Stimulated activated CD8-positive, alpha-beta memory T cell treated with anti-CD3 and anti-CD28 coated beads, Interleukin-4, amount 100 ng/mL, for 4 hours (primary cell): ENCODE data around the gene SART1.
"Not testable (repeated sequence)": the region's sequence is repeated elsewhere in the genome, so short reads cannot be mapped to it uniquely, and the experiment has no call there.

Experiments
- DNase-seq, 2 donors: peaks; one replicate each; pipeline ENCODE4 v3.0.0-alpha.2; 2020; ENCODE audit warnings: low read depth in 2 of 2, low spot score in 1 of 2

Gene SART1

DNA sequence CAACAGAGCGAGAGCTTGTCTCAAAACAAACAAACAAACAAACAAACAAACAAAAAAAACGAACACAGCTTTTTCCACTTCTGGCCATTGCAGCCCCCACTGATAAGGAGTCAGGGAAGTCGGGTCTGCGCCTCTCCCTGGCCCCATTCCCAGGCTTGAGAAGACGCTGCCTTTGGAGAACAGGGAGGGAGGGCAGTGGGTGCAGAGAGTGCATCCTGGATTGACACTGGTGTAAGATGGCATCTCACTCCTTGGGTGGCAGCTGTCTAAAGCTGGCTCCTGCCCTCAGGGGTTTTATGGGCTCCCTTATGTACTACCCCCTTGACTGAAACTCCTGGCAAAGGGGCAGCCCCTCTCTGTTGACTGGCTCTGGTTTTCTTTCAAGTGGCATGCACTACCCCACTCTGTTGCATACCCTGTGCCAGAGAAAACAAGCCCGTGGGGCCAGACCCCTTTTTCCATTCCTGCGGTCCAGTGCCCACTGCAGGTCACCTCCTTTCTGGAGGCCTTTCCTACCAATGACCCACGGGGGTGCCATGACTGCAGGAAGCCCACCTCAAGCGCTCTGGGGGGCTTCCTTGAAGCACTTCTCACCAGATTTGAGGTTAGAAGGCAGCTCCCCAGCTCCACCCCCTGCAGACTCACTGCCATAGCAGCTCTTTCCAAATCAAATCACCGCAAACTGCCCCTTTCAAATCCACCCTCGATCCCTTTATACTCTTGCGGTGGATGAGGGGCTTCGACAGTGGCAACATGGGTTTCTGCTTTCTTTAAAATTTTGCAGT, 29.6 kb upstream of the SART1 start:
- no peak for DNase-seq

DNA sequence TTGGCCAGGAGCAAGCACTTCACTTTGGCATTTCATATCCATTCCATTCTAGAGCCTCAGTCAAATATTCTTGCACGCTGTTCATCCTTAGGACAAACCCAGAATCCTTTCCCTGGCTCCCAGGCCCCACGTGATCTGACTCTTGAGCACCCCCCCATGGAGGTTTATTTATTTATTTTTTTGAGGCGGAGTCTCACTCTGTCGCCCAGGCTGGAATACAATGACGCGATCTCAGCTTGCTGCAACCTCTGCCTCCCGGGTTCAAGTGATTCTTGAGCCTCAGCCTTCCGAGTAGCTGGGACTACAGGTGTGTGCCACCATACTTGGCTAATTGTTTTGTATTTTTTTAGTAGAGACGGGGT, 29.0 kb upstream of the SART1 start:
- no peak for DNase-seq

DNA sequence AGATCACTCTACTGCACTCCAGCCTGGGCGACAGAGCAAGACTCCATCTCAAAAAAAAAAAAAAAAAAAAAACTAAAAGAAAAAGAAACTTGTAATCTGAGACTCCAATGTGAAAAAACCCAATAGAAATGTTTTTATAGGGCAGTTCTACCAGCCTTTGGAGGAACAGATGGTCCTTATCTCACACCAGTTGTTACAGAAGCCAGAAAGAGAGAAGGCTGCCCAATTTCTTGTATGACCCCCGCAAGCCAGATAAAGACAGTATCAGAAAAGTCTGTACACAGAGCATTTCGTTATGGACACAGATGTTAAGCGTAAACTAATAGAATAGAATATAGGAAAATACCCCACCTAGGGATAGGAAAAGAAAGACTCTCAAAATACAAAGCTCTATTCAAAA, 27.5 kb upstream of the SART1 start:
- no peak for DNase-seq

DNA sequence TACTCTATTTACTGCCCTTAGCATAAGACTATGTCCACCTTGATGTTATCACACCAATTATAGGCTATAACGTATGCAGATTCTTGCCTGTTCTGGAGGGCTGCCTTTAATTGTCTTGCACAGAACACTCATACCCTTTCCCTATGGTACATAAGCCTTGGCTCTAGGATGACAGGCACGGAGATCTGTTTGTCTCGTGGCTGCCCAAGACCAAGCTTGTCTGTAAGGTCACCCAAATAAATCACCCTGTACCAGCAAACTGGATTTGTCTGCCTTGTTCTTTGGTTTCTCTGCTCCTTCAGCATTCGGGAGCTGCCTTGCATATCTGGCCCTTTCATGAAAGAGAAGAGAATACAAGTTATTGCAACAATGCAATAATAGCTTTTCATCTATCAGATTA, 23.8 kb upstream of the SART1 start:
- no peak for DNase-seq

DNA sequence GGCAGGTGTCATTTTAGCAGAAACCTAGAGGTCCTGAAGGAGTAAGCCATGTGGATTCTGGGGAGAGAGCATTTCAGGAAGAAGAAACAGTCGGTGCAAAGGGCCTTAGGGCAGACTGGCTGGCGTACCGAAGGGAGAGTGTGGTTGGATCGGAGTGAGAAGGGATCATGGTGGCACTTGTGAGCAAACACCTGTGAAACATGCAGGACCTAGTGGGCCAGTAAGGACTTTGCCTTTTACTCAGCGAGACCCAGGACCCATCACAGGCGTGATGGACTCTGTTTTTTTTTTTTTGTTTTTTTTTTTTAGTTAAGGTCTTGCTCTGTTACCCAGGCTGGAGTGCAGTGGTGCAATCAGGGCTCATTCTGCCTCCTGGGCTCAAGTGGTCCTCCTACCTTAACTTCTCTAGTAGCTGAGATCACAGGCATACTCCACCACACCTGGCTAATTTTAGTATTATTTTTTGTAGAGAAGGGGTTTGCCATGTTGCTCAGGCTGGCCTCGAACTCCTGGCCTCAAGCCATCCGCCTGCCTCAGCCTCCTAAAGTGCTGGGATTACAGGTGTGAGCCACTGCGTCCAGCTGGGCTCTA, 19.7 kb upstream of the SART1 start:
- DNase-seq = no peak

DNA sequence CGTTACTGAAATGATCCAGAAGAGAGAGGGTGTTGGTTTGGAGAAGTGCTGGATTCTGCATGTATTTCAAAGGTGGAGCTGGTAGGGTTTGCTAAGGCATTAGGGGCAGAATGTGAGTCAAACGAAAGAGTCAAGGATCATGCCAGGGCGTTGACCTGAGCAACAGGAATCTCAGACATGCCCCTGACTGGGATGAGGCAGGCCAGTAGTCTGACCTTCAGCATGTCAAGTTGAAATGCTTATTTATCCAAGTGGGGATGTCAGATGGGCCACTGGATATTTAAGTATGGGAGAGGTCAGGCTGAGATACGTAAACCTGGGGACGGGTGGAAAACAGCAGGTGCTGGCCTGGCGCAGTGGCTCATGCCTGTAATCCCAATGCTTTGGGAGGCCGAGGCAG, 19.0 kb upstream of the SART1 start:
- DNase-seq = no peak

DNA sequence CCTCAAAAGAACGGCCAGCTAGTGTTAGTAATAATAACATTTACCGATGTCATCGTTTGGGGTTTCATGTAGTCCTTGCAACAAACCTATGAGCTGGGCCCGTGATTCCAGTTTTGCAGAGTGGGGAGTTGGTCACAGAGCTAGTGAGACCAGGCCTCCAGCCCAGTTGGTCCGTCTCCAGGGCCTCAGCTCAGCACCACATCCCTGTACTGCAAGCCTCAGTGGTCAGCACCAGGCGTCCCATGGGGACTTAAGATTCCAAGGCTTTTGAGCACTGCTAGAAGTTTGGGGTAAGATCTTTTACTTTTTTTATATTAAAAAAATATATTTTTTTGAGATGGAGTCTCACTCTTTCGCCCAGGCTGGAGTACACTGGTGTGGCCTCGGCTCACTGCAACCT, 17.3 kb upstream of the SART1 start:
- no peak for DNase-seq

DNA sequence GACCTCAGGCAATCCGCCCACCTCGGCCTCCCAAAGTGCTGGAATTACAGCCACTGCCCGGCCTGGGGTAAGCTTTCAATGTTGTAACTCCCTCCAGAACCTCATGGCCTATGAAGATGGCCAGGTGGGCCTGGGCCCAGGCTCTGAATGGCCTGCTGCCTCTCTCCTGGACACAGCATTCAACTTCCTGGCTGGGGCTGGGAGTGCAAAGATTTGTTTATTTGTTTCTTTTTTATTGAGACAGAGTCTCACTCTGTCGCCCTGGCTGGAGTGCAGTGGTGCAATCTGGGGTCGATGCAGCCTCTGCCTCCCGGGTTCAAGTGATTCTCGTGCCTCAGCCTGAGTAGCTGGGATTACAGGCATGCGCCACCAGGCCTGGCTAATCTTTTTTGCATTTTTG, 16.8 kb upstream of the SART1 start:
- DNase-seq = no peak

DNA sequence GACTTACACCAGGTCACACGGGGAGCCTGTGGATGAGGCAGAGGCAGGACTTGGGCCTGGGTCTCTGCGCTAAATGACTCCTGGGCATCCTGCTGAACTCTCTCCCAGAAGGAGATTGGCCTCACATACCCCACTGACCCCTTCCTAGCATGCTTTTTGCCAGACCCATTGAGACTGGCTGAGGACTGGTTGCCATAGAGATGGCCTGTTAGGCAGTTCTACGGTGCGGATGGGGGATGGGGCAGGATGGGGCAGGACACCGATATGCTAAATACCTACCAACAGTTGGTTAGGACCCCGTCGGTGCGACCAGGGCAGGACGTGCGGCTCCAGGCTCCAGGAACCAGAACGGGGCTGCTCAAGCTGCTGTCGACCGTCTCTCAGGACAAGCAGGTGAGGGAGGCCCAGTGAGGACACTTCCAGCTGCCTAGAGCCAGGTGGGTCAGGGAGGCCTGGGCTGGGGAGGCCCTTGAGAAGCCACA, 16.1 kb upstream of the SART1 start, which contains the start of gene TSGA10IP:
Gene TSGA10IP, plus strand, starts transcription at position 51 of the 482 bp plus-strand sequence. Its CDS starts 196 bp downstream, at position 247.
- DNase-seq = no peak

DNA sequence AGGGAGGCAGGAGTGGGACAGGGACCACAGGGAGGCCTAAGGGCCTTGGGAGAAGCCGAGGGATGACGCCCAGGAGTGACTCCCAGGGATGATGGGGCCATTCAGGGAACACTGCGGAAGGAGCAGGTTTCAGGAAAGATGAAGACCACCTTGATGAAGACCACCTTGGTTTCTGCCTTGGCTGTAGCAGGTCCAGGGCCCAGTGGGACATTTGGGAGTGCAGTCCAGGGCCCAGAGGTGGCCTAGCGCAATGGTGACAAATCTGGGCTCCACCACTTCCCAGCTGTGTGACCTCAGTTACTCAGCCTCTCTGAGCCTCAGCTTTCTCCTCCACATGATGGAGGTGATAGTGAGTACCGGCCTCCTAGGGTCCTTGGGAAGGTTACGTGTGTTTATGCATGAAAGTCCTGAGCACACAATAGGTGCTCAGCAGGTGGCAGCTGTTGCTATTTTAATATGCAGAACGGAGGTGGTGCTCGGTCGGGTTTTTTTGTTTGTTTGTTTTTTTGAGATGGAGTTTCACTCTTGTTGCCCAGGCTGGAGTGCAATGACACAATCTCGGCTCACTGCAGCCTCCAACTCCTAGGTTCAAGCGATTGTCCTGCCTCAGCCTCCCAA, 15.5 kb upstream of the SART1 start:
- no peak for DNase-seq

DNA sequence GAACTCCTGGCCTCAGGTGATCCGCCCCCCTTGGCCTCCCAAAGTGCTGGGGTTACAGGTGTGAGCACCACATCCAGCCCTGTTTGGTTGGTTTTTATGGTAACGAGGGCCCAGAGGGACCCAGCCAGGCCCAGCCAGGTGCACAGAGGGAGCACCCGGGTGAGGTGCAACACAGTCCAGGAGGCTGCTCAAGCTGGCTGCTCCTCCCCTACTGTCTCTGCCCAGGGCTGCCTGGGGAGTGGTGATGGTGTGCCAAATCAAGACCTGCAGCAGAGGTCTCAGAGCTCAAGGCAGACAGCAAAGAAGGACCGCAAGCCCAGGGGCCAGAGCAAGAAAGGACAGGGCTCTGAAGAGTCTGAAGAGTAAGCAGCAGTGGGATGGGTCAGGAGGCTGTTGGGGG, 14.9 kb upstream of the SART1 start:
- no peak for DNase-seq

DNA sequence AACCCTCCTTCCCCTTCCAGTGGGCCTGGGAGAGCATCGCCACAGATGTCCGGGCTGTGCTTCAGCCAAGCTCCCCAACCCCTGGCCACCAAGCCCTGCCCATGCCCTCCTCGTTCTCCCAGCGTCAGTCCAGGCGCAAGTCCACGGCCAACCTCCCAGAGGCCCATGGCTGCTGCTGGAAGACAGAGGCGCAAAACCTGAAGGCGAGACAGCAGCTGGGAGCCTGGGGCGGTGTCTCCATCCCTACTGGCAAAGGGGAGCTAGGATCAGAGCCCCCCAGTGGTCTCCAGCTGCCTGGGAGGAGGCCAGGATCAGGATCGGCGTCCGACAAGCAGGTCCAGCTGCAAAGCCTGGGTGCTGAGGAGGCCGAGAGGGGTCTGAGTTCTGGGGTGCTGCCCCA, 14.4 kb upstream of the SART1 start:
- no peak for DNase-seq

DNA sequence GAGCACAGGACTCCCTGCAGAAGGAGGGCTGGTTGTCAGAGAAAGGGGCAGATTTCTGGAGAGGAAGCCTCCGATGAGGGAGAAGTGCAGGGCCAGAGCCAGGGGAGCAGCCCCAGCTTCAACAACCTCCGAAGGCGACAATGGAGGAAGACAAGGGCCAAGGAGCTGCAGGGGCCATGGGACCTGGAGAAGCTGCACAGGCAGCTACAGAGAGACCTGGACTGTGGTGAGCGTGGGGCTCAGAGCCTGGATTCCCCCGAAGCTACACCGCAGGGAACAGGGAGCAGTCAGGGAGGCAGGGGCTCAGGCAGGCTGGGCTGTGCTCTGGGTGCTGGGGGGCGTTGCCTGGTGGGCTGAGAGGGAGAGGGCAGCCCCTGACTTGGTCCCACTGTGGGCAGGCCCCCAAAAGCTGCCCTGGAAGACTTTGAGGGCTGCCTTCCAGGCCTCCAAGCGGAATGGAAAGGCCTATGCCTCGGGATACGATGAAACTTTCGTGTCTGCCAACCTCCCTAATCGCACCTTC, 13.9 kb upstream of the SART1 start:
- DNase-seq = no peak

DNA sequence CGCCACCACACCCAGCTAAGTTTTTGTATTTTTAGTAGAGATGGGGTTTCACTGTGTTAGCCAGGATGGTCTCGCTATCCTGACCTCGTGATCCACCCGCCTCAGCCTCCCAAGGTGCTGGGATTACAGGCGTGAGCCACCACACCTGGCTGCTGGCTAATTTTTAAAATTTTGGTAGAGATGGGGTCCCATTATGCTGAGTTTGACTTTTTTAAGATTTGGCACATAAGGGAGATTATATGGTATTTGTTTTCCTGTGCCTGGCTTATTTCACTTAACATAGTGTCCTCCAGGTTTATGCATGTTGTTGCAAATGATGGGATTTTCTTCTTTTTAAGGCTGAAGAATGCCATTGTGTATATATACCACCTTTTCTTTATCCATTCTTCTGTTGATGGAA, 10.8 kb upstream of the SART1 start:
- DNase-seq = not testable (repeated sequence)

DNA sequence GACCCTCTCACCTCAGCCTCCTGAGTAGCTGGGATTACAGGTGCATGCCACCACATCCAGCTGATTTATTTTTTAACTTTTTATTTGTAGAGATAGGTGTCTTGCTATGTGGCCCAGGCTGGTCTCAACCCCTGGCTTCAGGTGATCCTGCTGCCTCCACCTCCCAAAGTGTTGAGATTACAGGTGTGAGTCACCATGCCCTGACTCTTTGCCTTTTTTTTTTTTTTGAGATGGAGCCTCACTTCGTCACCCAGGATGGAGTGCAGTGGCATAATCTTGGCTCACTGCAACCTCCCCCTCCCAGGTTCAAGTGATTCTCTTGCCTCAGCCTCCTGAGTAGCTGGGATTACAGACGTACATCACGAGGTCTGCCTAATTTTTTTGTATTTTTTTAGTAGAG, 9.9 kb upstream of the SART1 start:
- not testable (repeated sequence) for DNase-seq

DNA sequence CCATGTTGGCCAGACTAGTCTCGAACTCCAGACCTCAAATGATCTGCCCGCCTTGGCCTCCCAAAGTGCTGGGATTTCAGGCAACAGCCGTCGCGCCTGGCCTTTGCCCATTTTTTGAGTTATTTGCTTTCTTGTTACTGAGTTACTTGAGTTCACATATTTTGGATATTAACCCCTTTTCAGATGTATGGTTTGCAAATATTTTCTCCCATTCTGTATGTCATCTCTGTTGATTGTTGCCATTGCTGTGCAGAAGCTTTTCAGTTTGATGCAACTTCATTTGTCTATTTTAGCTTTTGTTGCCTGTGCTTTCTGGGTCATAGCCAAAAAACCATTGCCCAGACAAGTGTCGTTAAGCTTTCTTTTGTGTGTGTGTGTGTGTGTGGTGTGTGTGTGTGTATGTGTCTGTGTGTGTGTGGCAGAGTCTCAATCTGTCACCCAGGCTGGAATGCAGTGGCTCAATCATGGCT, 9.4 kb upstream of the SART1 start:
- no peak for DNase-seq

DNA sequence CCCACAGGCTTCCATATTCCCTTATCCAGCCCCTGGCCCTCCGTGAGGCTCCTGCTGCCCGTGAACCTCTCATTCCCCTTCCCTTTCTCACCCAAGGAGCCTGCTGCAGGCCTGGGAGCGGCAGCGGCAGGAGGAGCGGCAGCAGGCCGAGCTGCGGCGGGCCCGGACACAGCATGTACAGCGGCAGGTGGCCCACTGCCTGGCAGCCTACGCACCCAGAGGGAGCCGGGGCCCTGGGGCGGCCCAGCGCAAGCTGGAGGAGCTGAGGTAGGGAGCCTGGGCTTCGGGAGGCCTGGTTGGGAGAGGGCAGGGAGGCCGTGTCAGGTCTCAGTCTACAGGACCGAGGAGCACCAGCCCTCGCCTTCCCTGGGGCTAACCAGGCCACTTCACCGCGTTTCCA, 8.1 kb upstream of the SART1 start:
- DNase-seq = no peak

DNA sequence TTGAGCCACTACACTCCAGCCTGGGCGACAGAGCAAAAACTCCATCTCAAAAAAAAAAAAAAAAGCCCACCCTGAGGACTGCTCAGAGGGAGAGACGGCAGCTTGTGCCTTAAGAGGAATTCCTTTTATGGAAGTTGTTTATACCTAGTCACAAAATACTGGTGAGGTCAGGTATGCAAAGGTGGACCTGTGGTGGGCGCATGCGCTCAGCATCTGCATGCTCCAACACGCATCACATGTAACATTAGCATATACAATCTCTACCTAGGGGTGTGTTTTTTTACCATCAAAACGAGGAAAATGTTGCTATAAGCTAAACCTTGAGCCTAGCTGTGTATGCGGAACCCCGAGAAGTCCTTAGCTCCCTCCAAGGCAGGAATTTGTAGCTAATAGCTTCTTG, 6.8 kb upstream of the SART1 start:
- DNase-seq = no peak

DNA sequence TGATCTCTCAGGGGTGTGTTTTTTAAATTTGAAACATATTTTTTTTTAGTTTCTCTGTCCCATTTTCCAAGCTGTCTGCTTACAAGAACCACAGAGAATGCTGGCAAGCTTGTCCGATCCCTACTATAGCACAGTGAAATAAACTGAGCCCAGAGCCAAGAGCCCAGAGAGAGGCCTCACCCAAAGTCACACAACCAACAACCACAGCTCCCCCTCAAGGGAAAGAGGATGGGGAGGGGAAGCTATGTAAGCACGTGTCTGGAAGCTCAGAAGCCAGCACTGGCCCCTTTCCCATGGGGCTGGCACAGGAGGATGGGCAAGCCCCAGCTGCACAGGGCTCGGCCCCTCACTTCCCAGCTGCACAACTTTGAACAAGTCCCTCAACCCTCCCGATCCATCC, 3.2 kb upstream of the SART1 start:
- no peak for DNase-seq

DNA sequence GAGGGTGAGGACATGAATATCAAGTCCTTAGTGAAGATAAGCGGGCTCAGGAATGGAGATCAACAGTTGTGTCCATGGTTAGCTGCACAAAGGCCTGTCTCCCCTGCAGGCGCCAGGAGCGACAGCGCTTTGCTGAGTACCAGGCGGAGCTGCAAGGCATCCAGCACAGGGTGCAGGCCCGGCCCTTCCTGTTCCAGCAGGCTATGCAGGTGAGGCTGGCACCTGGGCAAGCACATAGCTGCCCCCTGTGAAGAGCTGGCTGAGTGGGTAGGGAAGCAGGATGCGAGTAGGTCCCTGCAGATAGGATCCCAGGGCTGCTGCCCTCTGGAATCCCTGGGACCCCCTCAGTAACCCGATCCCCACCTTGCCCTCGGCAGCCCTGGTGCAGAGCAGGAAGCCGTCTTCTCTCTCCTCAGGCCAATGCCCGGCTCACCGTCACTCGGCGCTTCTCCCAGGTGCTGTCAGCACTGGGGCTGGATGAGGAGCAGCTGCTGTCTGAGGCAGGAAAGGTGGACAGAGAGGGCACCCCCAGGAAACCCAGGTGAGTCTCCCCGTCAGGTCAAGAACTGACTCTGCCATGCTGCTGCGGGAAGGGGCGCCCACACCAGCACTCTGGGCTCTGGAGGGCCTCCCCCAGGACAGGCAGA, 2.6 kb upstream of the SART1 start:
- no peak for DNase-seq

DNA sequence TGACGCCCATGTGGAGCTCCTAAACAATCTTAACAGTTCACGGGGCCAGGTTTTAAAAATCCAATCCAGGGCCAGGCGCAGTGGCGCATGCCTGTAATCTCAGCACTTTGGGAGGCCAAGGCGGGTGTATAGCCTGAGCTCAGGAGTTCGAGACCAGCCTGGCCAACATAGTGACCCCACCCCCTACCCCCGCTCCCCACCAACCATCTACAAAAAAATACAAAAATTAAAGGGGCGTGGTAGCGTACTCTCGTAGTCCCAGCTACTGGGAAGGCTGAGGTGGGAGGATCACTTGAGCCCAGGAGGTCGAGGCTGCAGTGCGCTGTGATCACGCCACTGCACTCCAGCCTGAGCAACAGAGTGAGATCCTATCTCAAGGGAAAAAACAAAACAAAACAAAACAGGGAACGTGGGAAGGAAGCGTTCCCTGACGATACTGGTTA, 689 bp upstream of the SART1 start:
- no peak for DNase-seq
